ENCODE results near the gene ZNF516. TPM values are rescaled to one million over a fixed set of nuclear protein-coding genes. Genes with fewer than 3 reads are reported as not detected.

Gene ZNF516
- total and polyA plus RNA-seq, 8 donors, result 5.4 to 21.3 (median 12.7) TPM

DNA sequence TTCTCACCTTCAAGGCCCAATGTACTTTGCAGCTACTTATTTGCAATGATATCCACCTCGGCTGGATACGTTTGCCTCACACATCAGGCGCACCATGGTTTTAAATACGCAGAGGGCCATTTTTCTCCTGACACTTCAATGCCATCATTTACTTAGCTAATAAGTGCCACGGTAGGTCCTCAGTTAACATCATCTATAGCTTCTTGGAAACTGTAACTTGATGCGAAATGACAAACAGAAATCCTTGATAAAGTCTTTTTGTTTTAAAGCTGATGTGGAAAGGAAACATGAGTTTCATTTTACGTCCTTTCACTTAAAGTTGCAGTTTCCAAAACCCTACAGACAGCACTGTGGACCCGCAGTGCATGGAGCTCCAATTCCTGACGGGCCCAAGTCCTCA, 37.1 kb downstream of the ZNF516 start:
- ATAC-seq, result no peak
- intact Hi-C loops (cut with DNase I), result no loop called here
- no peaks in the 10 kb centered on the region for H3K27me3 ChIP-seq
- no peaks in the 10 kb centered on the region for H3K9me3 ChIP-seq
- 82 to 87% methylated on average over 9 of the region's 9 CpGs for WGBS, 2 donors
- DNase-seq, result no peak
- no peaks in the 10 kb centered on the region for H3K36me3 ChIP-seq
- TF ChIP-seq, protein P1, sequence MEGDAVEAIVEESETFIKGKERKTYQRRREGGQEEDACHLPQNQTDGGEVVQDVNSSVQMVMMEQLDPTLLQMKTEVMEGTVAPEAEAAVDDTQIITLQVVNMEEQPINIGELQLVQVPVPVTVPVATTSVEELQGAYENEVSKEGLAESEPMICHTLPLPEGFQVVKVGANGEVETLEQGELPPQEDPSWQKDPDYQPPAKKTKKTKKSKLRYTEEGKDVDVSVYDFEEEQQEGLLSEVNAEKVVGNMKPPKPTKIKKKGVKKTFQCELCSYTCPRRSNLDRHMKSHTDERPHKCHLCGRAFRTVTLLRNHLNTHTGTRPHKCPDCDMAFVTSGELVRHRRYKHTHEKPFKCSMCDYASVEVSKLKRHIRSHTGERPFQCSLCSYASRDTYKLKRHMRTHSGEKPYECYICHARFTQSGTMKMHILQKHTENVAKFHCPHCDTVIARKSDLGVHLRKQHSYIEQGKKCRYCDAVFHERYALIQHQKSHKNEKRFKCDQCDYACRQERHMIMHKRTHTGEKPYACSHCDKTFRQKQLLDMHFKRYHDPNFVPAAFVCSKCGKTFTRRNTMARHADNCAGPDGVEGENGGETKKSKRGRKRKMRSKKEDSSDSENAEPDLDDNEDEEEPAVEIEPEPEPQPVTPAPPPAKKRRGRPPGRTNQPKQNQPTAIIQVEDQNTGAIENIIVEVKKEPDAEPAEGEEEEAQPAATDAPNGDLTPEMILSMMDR (IDR thresholded peaks at IDR 0.05), result no peak
- no peak overlapping the region for H3K4me3 ChIP-seq
- FAIRE-seq, result no peak
- peaks cover 13 to 16% (median 13%) of the 10 kb centered on the region in 3 donors for H3K4me1 ChIP-seq
- no peak overlapping the region for H3K27ac ChIP-seq

DNA sequence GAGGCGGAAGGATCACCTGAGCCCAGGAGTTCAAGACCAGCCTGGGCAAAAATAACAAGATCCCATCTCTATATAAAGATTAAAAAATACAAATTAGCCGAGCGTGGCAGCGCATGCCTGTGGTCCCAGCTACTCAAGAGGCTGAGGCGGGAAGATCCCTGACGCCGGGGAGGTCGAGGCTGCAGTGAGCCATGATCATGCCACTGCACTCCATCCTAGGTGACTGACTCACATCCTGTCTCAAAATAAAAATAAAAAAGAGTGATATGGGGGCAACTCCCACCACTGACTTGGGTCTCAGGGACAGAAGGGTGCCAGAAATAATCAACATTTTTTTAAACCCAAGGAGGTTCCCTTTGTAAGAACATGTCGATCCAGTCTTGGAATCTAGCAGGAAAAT, 37.6 kb downstream of the ZNF516 start:
- no peaks in the 10 kb centered on the region for H3K27me3 ChIP-seq
- no peak overlapping the region for H3K27ac ChIP-seq
- H3K36me3 ChIP-seq, result no peaks in the 10 kb centered on the region
- 94 to 95% methylated on average over 9 of the region's 9 CpGs for WGBS, 2 donors
- peaks cover 13 to 16% (median 13%) of the 10 kb centered on the region in 3 donors for H3K4me1 ChIP-seq
- FAIRE-seq (no peak), ATAC-seq (no peak), DNase-seq (no peak)
- intact Hi-C loops (cut with DNase I), result no loop called here
- H3K9me3 ChIP-seq, result no peaks in the 10 kb centered on the region
- no peak overlapping the region for H3K4me3 ChIP-seq
- TF ChIP-seq, protein P1 (IDR thresholded peaks at IDR 0.05), result no peak

DNA sequence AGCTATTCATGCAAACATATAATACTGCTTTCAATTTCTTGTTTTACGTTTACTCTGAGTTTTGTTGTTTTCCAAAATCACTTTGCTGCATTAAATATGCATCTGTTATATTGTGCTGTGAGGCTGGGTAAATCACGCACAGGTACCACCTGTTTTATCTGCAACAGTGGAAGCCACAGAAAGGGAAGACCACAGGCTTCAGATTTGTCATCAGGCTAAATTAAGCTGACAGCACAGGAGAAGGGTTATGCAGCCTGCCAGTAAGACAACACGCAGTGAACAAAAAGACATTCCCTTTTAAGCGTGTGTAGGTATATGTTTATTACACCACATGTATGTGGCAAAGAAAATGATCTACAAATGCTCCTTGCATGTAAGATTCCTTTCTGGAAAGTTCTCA, 38.2 kb downstream of the ZNF516 start:
- Histone ChIP-seq H3K27me3 (no peaks in the 10 kb centered on the region), H3K27ac (no peak overlapping the region), H3K4me3 (no peak overlapping the region), H3K36me3 (no peaks in the 10 kb centered on the region), H3K9me3 (no peaks in the 10 kb centered on the region), H3K4me1 (peaks cover 13 to 20% (median 13%) of the 10 kb centered on the region in 3 donors)
- no peak for ATAC-seq
- TF ChIP-seq, protein P1 (IDR thresholded peaks at IDR 0.05), result no peak
- WGBS, 2 donors, result 91 to 94% methylated on average over 4 of the region's 4 CpGs
- intact Hi-C loops (cut with DNase I), result no loop called here
- FAIRE-seq, result no peak
- no peak for DNase-seq

DNA sequence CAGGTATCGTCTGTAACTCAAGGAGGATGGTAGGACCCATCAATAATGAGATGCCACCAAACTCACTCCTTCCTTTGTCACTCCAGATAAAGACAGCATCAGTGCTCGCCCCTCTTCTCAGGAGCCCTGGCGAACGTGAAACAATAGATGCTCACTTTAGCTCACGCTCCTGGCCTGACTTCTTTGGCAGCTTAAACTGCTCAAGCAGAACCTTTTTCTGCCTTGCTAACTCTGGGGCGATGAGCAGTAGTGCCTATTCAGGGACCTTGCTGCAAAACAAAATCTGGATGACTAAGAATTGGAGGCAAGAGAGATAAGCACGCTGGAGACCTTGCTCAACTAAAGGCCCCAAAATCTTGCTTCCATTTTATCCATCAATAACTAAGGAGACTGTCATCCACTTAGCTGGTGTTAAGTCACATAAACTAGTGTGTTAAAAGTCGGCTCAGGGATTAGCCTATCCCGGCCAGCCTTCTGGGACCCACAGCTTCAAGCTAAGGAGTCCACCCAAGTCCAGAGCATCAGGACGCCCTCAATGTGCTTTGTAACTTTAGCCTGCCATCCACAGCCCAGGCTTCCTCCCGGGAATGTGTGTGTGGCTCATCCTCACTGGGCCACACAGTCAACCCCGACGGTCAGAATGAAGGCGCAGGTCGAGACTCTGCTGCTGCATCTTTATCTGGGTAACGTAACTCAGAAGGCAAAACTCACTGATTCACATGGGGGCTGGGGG, 38.9 kb downstream of the ZNF516 start:
- TF ChIP-seq, protein P1 (IDR thresholded peaks at IDR 0.05), result no peak
- FAIRE-seq, result no peak
- intact Hi-C loops (cut with DNase I), result no loop called here
- H3K27ac ChIP-seq, result no peak overlapping the region
- peak in 1 of 6 donors; percentile 22 for DNase-seq
- ATAC-seq, result no peak
- no peaks in the 10 kb centered on the region for H3K27me3 ChIP-seq
- no peaks in the 10 kb centered on the region for H3K36me3 ChIP-seq
- no peaks in the 10 kb centered on the region for H3K9me3 ChIP-seq
- H3K4me1 ChIP-seq, result peaks cover 13 to 21% (median 13%) of the 10 kb centered on the region in 3 donors
- H3K4me3 ChIP-seq, result no peak overlapping the region
- 94 to 95% methylated on average over 16 of the region's 16 CpGs for WGBS, 2 donors

DNA sequence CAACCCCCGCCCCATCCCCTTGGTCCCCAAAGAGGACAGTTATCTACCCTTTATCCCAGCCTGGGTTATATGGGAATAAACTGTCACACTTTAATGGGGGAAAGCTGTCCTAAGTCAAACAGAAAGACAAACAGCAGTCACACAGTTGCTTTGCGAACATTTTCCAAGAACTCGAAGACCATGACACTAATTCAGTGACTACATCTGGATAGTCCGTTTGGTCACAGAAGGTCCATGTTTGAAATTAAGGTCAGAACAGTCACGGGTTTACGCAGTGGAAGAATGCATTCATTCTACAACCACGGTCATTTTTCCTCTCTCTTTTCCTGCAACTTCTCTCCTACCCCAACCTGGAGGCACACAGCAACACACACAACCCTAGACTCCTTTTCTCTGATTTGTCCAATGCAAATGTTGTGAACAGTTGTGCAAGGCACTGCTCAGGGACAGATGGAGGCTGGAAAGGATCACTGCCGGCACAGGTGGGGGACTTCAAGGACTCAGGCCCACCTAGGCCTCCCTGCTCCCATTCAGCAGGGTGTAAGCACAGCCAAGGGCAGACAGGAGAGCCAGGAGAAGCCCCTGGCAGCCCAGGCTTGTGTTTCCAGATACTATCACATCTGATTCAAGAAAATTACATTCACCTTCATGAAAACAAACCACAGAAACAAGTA, 39.9 kb downstream of the ZNF516 start:
- whole genome bisulfite sequencing, 2 donors, result 72 to 80% methylated on average over 8 of the region's 8 CpGs
- no peak for FAIRE-seq
- no peaks in the 10 kb centered on the region for H3K27me3 ChIP-seq
- TF ChIP-seq, protein P1 (IDR thresholded peaks at IDR 0.05), result no peak
- H3K27ac ChIP-seq, result no peak overlapping the region
- H3K9me3 ChIP-seq, result no peaks in the 10 kb centered on the region
- no peaks in the 10 kb centered on the region for H3K36me3 ChIP-seq
- no peak overlapping the region for H3K4me3 ChIP-seq
- no peak for DNase-seq
- no peak for ATAC-seq
- intact Hi-C loops (cut with DNase I), result no loop called here
- peaks cover 13 to 21% (median 13%) of the 10 kb centered on the region in 3 donors for H3K4me1 ChIP-seq
